HCT116 (cell line): ENCODE data around the gene KHK.

Source experiments
- CTCF ChIP-seq, 3 experiments: fragments of 200-600 bp in 1 of 3; sonication (generic) in 1 of 3; IDR thresholded peaks in 2 of 3; conservative IDR thresholded peaks in 1 of 3; 2 replicates each; pipeline ENCODE4 v1.5.1; 2012 to 2017; ENCODE audit warnings: low read depth in 2 of 3, low read length in 2 of 3, antibody characterized with exemption in 1 of 3, borderline replicate concordance in 1 of 3, control low read depth in 1 of 3, mild to moderate bottlenecking in 1 of 3, mixed read lengths in 1 of 3, mixed run types in 1 of 3, moderate library complexity in 1 of 3; ENCODE audit not compliant: insufficient read depth in 1 of 3
- POLR2A ChIP-seq: IDR thresholded peaks from 2 replicates; pipeline ENCODE4 v1.7.0; 2011; ENCODE audit warnings: borderline replicate concordance; ENCODE audit not compliant: insufficient read depth, insufficient read length; ENCODE audit errors: extremely low read depth
- SP1 ChIP-seq: IDR thresholded peaks from 2 replicates; pipeline ENCODE4 v1.6.1; 2012; ENCODE audit warnings: low read depth

GRCh38 chr2:27077231-27077630 lies 9.3 kb upstream of the KHK start:
- no peak for TF ChIP-seq CTCF (IDR thresholded peaks at IDR 0.05 in 2 of 3, conservative IDR thresholded peaks at IDR 0.05 in 1 of 3; ENCODE audit: borderline replicate concordance in 1 of 3, insufficient read depth in 1 of 3, low read depth in 2 of 3, low read length in 2 of 3)
- TF ChIP-seq SP1: no peak
- no peak for TF ChIP-seq POLR2A
